Sigmoid colon (tissue), 4 donors: Measurements from ENCODE around the gene SLC4A9.

Experiments
- CTCF ChIP-seq, 4 experiments: fragments of 450-650 bp in 3 of 4; fragments of 200-600 bp in 1 of 4; IDR thresholded peaks; one replicate each; pipeline ENCODE4 v1.5.1; 2016 to 2019; ENCODE audit warnings: antibody characterized with exemption in 4 of 4, mild to moderate bottlenecking in 3 of 4, moderate library complexity in 2 of 4
- EP300 ChIP-seq, 4 donors: sonication (generic); formaldehyde crosslinking; IDR thresholded peaks; one replicate each; pipeline ENCODE4 v1.6.1; 2017; ENCODE audit warnings: antibody characterized with exemption in 4 of 4
- POLR2A ChIP-seq, 2 donors: fragments of 450-650 bp; IDR thresholded peaks; one replicate each; pipeline ENCODE4 v1.6.1; 2016; ENCODE audit warnings: antibody characterized with exemption in 2 of 2, mild to moderate bottlenecking in 2 of 2, moderate library complexity in 2 of 2

- TF ChIP-seq CTCF (IDR thresholded peaks at IDR 0.05) (no peak), EP300 (IDR thresholded peaks at IDR 0.05) (no peak), POLR2A (IDR thresholded peaks at IDR 0.05) (no peak)
Measured at GRCh38 chr5:140382866-140383265, 22.9 kb downstream of the SLC4A9 start.
